NCI-H2029 treated with DMSO at 0.1 percent for 48 hours (cell line): ENCODE measurements around the gene MBP.

ENCODE experiments used
- DNase-seq: peaks from one replicate; lab custom pipeline; 2025; lab: John Stamatoyannopoulos, UW

MBP gene

DNA sequence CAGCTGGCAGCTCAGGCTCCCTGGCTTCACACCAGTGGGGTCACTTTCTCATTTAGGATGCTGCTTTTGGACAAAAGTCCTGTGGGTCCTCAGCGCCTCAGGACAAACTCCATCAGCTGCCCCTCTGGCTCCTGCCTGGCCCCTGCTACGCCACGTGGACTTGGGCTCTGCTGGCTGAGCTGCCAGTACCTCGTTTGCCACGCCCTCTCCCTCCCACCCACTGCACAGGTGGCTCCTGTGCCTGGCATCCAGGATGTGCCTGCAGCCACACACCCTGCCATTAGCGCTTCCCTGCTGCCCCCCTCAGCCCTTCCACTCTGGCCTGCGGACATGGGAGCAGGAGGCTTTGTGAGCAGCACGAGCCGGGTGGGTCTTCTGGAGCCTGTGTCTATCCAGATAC, 191.3 kb downstream of the MBP start:
- DNase-seq: no peak

DNA sequence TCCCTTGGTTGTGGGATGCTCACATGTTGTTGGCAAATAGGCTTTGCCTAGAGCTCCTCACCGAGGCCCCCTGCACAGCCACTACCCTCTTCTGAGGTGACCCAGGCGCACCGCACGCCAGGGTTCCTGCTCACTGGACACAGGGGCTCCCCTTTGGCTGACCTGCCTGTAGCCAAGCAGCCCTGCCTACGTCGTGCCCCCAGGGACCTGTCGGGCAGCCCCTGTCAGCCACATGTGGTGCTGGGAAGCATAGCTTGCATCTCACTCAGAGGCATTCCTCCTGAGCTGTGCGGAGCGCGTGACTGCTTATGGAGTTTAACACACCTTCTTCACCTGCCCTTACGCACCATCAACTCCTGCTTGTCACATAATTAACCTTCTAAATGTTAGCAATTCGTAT, 194.0 kb downstream of the MBP start:
- DNase-seq: no peak

DNA sequence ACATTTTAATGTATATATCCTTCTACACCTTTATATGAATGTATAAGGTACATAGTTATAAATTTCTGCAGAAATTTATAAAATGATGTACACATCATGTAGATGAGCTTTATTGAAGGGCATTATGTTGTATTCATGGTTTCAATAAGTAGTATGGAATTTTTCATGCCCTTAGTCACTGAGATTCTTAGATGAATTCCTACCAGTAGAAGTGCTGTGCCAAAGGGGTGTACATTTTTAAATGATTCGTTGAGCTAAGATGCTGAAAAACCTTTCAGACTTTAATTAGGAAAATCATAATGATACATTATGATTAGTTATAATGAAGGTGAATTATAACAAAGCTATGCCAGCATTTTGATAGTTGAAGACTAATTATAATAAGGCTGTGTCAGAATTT, 195.0 kb downstream of the MBP start:
- DNase-seq: no peak

DNA sequence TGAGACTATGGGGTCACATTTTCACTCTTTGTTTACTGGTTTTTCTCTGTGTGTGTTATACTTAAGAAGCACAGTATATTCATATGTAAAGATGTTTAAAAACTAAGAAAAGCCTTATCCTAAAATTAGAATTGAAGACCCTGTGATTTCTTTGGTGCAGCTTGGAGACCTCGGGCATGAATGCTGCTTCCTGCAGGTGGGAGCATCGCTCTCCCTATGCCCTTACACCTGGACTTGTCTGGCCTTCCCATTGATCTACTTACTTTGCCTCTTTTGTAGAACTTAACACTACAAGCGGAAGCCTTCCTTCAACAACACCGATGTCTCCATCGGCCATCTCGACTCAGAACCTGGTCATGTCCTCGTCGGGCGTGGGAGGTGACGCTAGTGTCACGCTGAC, 195.7 kb downstream of the MBP start:
- DNase-seq: no peak

DNA sequence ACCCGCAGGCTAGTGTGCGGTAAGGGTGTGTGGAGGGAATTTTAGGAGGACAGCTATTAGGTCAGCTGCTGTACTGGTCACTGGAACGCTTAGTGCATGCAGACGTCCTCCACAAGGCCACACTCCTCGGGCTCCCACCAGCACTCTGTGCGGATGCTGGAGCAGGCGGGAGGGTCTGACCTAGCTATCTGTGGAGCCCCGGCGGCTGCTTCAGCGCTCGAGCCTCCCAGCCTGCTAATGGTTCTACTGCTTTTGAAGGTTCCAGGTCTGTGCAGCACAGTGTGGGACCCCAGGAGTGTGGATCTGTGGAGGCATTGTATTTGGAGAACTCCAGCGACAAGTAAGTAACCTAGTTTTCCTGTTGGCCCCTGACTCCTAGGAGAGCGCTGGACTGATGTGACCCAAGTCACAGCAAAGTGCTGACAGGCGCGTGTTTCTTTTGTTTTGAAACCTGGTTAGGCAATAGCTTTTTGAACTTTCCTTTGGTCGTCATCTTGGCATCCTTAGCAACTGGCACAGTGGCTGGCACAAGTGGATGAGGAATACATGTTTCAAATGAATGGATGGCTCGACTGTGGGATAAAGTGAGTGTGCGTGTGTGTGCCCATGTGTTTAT, 196.8 kb downstream of the MBP start:
- DNase-seq: no peak

DNA sequence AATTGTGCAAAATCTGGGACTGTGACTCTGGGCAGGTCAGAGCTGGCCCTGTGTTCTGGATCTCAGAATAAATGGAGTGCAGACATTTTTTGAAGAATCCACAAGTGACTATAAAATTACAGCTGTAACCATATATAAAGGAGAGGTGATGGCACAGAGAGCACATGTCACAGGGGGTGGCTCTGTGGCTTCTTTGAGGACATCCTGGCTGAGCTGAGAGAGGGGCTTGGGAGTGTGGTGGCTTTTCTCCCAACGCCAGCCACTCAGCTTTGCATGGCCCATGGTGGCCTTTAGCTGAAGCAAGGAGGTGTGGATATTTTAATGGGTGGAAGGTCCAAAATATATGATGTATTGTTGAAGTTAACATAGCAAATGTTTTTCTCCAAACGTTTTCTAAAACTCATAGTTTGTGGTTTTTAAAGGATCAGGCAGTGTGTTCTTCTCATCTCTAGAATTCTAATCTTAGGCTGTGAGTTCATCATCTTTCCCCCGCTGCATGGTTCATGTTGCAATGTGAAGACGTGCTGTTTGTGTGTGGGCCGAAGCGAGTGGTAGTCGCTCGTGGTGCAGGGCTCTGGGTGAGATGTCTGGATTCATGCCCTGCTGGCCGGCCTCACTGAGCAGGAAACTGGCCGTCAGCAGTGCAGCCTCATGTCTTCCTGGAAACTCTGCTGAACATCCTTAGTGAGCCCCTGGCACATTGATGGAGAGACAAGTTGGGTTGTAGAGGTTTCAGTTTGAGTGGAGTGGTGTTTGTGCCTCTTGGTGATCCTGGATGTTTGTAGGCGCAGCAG, 200.4 kb downstream of the MBP start:
- no peak for DNase-seq

DNA sequence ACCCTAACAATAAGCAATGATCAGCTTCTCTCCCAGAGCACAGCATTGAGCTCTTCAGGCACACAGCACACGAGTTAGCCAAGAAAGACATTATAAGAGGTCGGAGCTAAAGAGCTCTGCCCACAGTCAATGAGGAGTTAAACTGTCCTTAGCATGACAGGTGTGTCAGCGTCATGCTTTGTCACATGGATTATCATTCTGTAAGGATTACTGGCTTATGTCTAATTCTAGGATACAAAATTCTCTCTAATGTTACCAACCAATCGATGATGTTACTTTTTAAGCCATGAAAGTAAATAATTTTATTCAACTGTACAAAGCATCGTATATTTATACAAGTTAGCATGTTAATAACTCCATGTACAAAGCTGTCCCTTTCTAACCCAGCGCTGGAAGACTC, 201.4 kb downstream of the MBP start:
- no peak for DNase-seq
